K562 (cell line): ENCODE measurements around the gene AFF2. TPM values are rescaled to one million over a fixed set of nuclear protein-coding genes. Genes with fewer than 3 reads are reported as not detected.

Experiments used
- BACH1 ChIP-seq: fragments of 200-800 bp; sonication (Bioruptor generic); IDR thresholded peaks from 2 replicates; pipeline ENCODE4 v1.6.1; 2016; ENCODE audit warnings: missing genetic modification characterization, missing compliant biosample characterization
- CBFB ChIP-seq: sonication (generic); formaldehyde crosslinking; IDR thresholded peaks from 2 replicates; pipeline ENCODE4 v1.4.0; 2020; ENCODE audit warnings: mild to moderate bottlenecking, missing genetic modification reagents
- E2F3 ChIP-seq: fragments of 250-450 bp; sonication (Bioruptor Pico); IDR thresholded peaks from 2 replicates; pipeline ENCODE4 v1.4.0; 2020; ENCODE audit warnings: mild to moderate bottlenecking
- EHMT2 ChIP-seq: fragments of 450-650 bp; IDR thresholded peaks from 2 replicates; pipeline ENCODE4 v1.6.1; 2018; ENCODE audit warnings: antibody characterized with exemption
- GATAD2A ChIP-seq: fragments of 450-650 bp; IDR thresholded peaks from 2 replicates; pipeline ENCODE4 v1.6.1; 2017
- JUND ChIP-seq, 2 experiments: IDR thresholded peaks; 2 replicates in 1 of 2; 3 replicates in 1 of 2; pipeline ENCODE4 v1.6.1; 2011; ENCODE audit warnings: borderline replicate concordance in 2 of 2, low read depth in 2 of 2, low read length in 2 of 2, improper control_type of control experiment in 1 of 2, missing biosample characterization in 1 of 2, missing genetic modification characterization in 1 of 2, missing genetic modification reagents in 1 of 2
- KAT8 ChIP-seq: fragments of 450-650 bp; IDR thresholded peaks from 2 replicates; pipeline ENCODE4 v1.6.1; 2016; ENCODE audit warnings: low read depth, mild to moderate bottlenecking
- MCM3 ChIP-seq: fragments of 450-650 bp; IDR thresholded peaks from 2 replicates; pipeline ENCODE4 v1.6.1; 2016
- MTF1 ChIP-seq: fragments of 250-450 bp; sonication (Bioruptor Pico); IDR thresholded peaks from 2 replicates; pipeline ENCODE4 v1.9.0; 2021; ENCODE audit warnings: moderate library complexity, mild to moderate bottlenecking, inconsistent platforms, borderline replicate concordance
- MYNN ChIP-seq, 2 experiments: sonication (generic); formaldehyde crosslinking in 1 of 2; IDR thresholded peaks; 2 replicates each; pipeline versions ENCODE4 v1.5.0 to v1.6.1; 2016 to 2020; ENCODE audit warnings: antibody characterized with exemption in 1 of 2, missing genetic modification reagents in 1 of 2
- NCOR1 ChIP-seq: fragments of 450-650 bp; IDR thresholded peaks from 2 replicates; pipeline ENCODE4 v1.6.1; 2016; ENCODE audit warnings: mild to moderate bottlenecking, moderate library complexity
- SNRNP70 ChIP-seq: fragments of 200-400 bp; formaldehyde crosslinking; optimal IDR thresholded peaks from 2 replicates; pipeline ENCODE3; 2017; ENCODE audit warnings: low read depth, low read length
- TEAD4 ChIP-seq, 2 experiments: sonication (generic) in 1 of 2; formaldehyde crosslinking in 1 of 2; IDR thresholded peaks; 2 replicates each; pipeline versions ENCODE4 v1.6.1 to v1.8.0; 2012 to 2022; ENCODE audit warnings: borderline replicate concordance in 1 of 2, inconsistent platforms in 1 of 2, low read length in 1 of 2, mild to moderate bottlenecking in 1 of 2, missing genetic modification reagents in 1 of 2
- U2AF2 ChIP-seq: fragments of 200-400 bp; formaldehyde crosslinking; optimal IDR thresholded peaks from 2 replicates; pipeline ENCODE3; 2017; ENCODE audit warnings: low read depth, mild to moderate bottlenecking, low read length
- ZBTB1 ChIP-seq: sonication (generic); formaldehyde crosslinking; IDR thresholded peaks from 2 replicates; pipeline ENCODE4 v1.8.1; 2023; ENCODE audit warnings: missing genetic modification reagents, low read depth, mild to moderate bottlenecking, borderline replicate concordance
- ZKSCAN1 ChIP-seq: fragments of 150-350 bp; IDR thresholded peaks from 2 replicates; pipeline ENCODE4 v1.6.1; 2016; ENCODE audit warnings: low read depth, low read length
- ZNF436 ChIP-seq: fragments of 250-450, 450-650 bp; sonication (Bioruptor Pico); formaldehyde crosslinking; IDR thresholded peaks from 2 replicates; pipeline ENCODE4 v1.7.0; 2020; ENCODE audit warnings: mild to moderate bottlenecking
- ZNF668 ChIP-seq: fragments of 250-450 bp; sonication (Bioruptor Pico); IDR thresholded peaks from 2 replicates; pipeline ENCODE4 v1.8.0; 2022; ENCODE audit warnings: mild to moderate bottlenecking, inconsistent platforms
- polyA plus RNA-seq, 8 experiments: library from polyadenylated mRNA; depleted of rRNA in 4 of 8; stranded (reverse) in 5 of 8; unstranded in 3 of 8; fragments of >200 nt; fragmentation: Nextera tagmentation in 2 of 8; fragmentation: Illumina TruSeq in 1 of 8; extraction: Ambion mirVana in 2 of 8; extraction: Trizol in 1 of 8; gene quantifications; 2 replicates each; pipeline versions ENCODE4 v1.2.1 to v1.2.3, GENCODE V29; 2011 to 2014; ENCODE audit warnings: inconsistent platforms in 1 of 8, missing spikeins in 1 of 8
- total RNA-seq, 7 experiments: library from RNA; depleted of rRNA in 6 of 7; stranded (reverse); fragments of >200 nt in 6 of 7; fragmentation: Illumina TruSeq in 2 of 7; extraction: Trizol in 2 of 7; gene quantifications; 2 replicates each; pipeline versions ENCODE4 v1.2.1 to v1.2.3, GENCODE V29; 2011 to 2021; ENCODE audit warnings: low replicate concordance in 1 of 7
- TF ChIP-seq, protein P1 (sequence below): fragments of 450-650 bp; IDR thresholded peaks from 2 replicates; pipeline ENCODE4 v1.6.1; 2016; ENCODE audit warnings: low read depth, mild to moderate bottlenecking, moderate library complexity
- TF ChIP-seq, protein P2 (sequence below), 3 experiments: fragments of 200-800 bp in 1 of 3; sonication (Bioruptor generic) in 1 of 3; sonication (generic) in 1 of 3; formaldehyde crosslinking in 1 of 3; IDR thresholded peaks; 2 replicates each; pipeline versions ENCODE4 v1.6.1 to v1.8.0; 2016 to 2022; ENCODE audit warnings: mild to moderate bottlenecking in 2 of 3, missing compliant biosample characterization in 2 of 3, missing genetic modification characterization in 2 of 3, missing genetic modification reagents in 1 of 3

AFF2 gene
- total and polyA plus RNA-seq, 9 of the 15 experiments (the other 6 are each of a cell fraction or from before 2014, with no cell fraction given) = 0.01 to 0.20 (median 0.07) TPM

- TF ChIP-seq ZNF668 (CRISPR knock-in tag) (no peak), NCOR1 (peak; percentile 32; the same call in 1 of the 2 replicates), SNRNP70 (no peak), E2F3 (CRISPR knock-in tag) (no peak), KAT8 (no peak), JUND (IDR thresholded peaks at IDR 0.05; ENCODE audit: borderline replicate concordance, low read depth, low read length) (no peak), JUND (tag; IDR thresholded peaks at IDR 0.05; ENCODE audit: borderline replicate concordance, low read depth, low read length) (no peak), BACH1 (no peak), MCM3 (no peak), EHMT2 (no peak), GATAD2A (no peak), ZNF436 (CRISPR knock-in tag) (no peak), TEAD4 (IDR thresholded peaks at IDR 0.05; ENCODE audit: low read length) (peak; percentile 55; the same call in 1 of the 2 replicates), TEAD4 (CRISPR knock-in tag; IDR thresholded peaks at IDR 0.05; ENCODE audit: borderline replicate concordance) (no peak), CBFB (CRISPR knock-in tag) (no peak), MTF1 (no peak), MYNN (IDR thresholded peaks at IDR 0.05) (no peak), MYNN (CRISPR knock-in tag; IDR thresholded peaks at IDR 0.05) (no peak), ZKSCAN1 (no peak), ZBTB1 (CRISPR knock-in tag) (no peak), U2AF2 (no peak)
- TF ChIP-seq, protein P1, sequence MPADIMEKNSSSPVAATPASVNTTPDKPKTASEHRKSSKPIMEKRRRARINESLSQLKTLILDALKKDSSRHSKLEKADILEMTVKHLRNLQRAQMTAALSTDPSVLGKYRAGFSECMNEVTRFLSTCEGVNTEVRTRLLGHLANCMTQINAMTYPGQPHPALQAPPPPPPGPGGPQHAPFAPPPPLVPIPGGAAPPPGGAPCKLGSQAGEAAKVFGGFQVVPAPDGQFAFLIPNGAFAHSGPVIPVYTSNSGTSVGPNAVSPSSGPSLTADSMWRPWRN = no peak
- TF ChIP-seq, protein P2, sequence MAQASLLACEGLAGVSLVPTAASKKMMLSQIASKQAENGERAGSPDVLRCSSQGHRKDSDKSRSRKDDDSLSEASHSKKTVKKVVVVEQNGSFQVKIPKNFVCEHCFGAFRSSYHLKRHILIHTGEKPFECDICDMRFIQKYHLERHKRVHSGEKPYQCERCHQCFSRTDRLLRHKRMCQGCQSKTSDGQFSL (CRISPR knock-in tag; IDR thresholded peaks at IDR 0.05) = no peak
- TF ChIP-seq, protein P2 (tag; IDR thresholded peaks at IDR 0.05) = no peak
Measured at GRCh38 chrX:148618470-148619445, 118.3 kb downstream of the AFF2 start (continued).
